Activated naive CD8-positive, alpha-beta T cell (primary cell): ENCODE measurements around the gene DUOX1.
"Not testable (repeated sequence)": the region's sequence is repeated elsewhere in the genome, so short reads cannot be mapped to it uniquely, and the experiment has no call there.

ENCODE experiments used
- H3K27ac Mint-ChIP-seq: one replicate; pipeline ENCODE4 v1.8.0; 2021; ENCODE audit warnings: mixed read lengths
- H3K27me3 Mint-ChIP-seq: one replicate; pipeline ENCODE4 v1.8.0; 2021; ENCODE audit warnings: mixed read lengths
- H3K36me3 Mint-ChIP-seq: one replicate; pipeline ENCODE4 v1.8.0; 2021; ENCODE audit warnings: mixed read lengths
- H3K4me1 Mint-ChIP-seq: one replicate; pipeline ENCODE4 v1.8.0; 2021; ENCODE audit warnings: low read depth, mixed read lengths
- H3K4me3 Mint-ChIP-seq: one replicate; pipeline ENCODE4 v1.8.0; 2021; ENCODE audit warnings: mild to moderate bottlenecking, mixed read lengths
- H3K9me3 Mint-ChIP-seq: one replicate; pipeline ENCODE4 v1.8.0; 2021; ENCODE audit warnings: low read depth, mixed read lengths

DUOX1 gene

DNA sequence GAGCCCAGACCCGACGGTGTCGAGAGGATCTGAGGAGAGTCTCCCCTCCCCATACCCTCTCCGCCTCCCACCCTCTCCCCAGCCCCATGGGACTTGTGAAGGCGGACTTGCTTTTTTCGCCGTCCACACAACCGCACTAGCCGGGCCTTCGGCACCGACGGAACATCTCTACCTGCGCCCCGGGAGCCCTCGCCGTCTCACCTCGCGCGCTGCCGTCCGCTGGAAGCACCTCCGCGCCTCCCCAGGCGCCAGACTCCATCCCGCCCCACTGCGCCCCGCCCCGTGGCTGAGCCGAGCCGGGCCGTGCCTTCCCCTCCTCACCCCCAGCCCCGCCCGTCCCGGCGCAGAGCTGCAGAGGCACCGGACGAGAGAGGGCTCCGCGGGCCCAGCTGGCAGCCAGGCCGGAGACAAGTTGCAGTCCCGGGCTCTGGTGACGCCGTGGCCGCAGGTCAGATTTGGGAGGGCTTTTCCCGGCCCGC is at the start of gene DUOX1, which contains the start of gene DUOXA1:
Gene DUOX1 (plus strand): TSS at position 344 of the 479 bp plus-strand sequence. CDS start 1,973 bp downstream, outside the sequence.
Gene DUOXA1 (minus strand): TSS at position 229 of the 479 bp plus-strand sequence. CDS start 6,865 bp downstream, outside the sequence.
- Mint-ChIP-seq H3K4me3 (peak within 1 kb of the TSS; percentile 61), H3K9me3 (no peaks in the 10 kb centered on the region), H3K36me3 (no peaks in the 10 kb centered on the region), H3K4me1 (peaks cover 10% of the 10 kb centered on the region), H3K27ac (no peak within 1 kb of the TSS), H3K27me3 (peaks cover 38% of the 10 kb centered on the region)

DNA sequence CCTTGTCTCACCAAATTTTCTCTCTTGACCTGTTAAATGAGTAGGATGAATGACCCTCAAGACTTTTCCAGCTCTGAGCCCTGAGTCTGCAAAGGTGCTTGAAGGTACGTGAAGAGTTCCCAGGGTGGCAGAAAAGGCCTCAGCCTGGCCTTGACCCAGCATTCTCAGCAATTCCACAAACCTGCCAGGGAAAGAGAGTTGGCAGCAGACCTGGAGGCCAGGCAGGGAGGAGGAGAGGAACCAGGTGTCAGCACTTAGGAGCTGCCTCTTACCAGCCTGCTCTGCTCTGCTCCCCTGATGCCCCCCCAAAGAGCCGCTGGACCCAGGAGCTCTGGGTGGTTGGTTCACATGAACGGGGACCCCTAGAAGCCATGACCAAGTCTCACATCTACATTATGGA is 49.2 kb upstream of the DUOX1 start:
- H3K4me1 Mint-ChIP-seq, H3K27me3 Mint-ChIP-seq, H3K9me3 Mint-ChIP-seq, H3K27ac Mint-ChIP-seq, H3K4me3 Mint-ChIP-seq, H3K36me3 Mint-ChIP-seq: not testable (repeated sequence)

- not testable (repeated sequence) for H3K27ac Mint-ChIP-seq, H3K27me3 Mint-ChIP-seq, H3K4me1 Mint-ChIP-seq, H3K36me3 Mint-ChIP-seq, H3K9me3 Mint-ChIP-seq, H3K4me3 Mint-ChIP-seq
Observed at GRCh38 chr15:45082412-45082811, 47.4 kb upstream of the DUOX1 start.

DNA sequence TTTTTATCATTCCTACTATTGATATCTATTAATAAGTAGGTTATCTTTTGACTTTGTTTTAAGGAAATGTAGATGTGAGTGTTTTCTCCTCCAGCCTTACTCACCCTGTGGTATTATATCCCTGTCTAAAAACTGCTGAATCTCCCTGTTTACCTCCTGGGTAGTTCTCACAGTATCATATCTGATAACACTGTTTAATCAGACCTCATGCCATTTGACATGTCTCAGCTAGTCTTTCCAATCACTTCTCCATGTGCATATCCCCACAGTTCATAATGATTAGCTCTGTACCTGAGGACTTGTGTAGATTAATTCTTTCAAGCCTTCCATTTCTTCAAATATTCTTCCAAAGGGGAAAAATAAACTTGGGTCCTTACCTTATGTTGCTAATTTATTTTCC is 46.6 kb upstream of the DUOX1 start:
- H3K36me3 Mint-ChIP-seq: no peaks in the 10 kb centered on the region
- H3K27ac Mint-ChIP-seq: no peak overlapping the region
- H3K4me1 Mint-ChIP-seq: no peaks in the 10 kb centered on the region
- no peak overlapping the region for H3K4me3 Mint-ChIP-seq
- peaks cover 14% of the 10 kb centered on the region for H3K27me3 Mint-ChIP-seq
- H3K9me3 Mint-ChIP-seq: no peaks in the 10 kb centered on the region

DNA sequence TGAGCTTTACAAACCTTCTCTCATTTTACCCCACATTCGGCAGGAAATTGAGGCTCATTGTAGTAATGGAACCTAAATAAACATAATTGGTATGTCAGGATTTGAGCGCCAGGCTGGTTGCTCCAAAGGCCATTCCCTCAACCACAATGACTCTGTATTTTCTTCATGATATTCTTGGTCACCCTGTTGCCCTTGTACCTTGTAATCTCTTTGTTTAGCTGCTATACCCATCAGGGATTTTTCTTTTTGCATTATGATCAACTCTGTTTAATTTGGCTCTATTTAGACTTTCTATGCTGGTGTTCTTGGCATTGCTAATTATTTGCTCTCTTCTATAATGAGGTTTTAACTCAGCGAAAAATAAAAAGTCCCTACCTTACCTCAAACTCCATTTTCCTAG is 45.6 kb upstream of the DUOX1 start:
- Mint-ChIP-seq H3K4me1 (no peaks in the 10 kb centered on the region), H3K9me3 (no peaks in the 10 kb centered on the region), H3K4me3 (no peak overlapping the region), H3K27me3 (peaks cover 14% of the 10 kb centered on the region), H3K36me3 (no peaks in the 10 kb centered on the region), H3K27ac (no peak overlapping the region)

- no peaks in the 10 kb centered on the region for H3K4me1 Mint-ChIP-seq
- peaks cover 23% of the 10 kb centered on the region for H3K27me3 Mint-ChIP-seq
- H3K36me3 Mint-ChIP-seq: no peaks in the 10 kb centered on the region
- H3K27ac Mint-ChIP-seq: no peak overlapping the region
- H3K9me3 Mint-ChIP-seq: no peaks in the 10 kb centered on the region
- H3K4me3 Mint-ChIP-seq: no peak overlapping the region
Observed at GRCh38 chr15:45087513-45087912, 42.3 kb upstream of the DUOX1 start.

DNA sequence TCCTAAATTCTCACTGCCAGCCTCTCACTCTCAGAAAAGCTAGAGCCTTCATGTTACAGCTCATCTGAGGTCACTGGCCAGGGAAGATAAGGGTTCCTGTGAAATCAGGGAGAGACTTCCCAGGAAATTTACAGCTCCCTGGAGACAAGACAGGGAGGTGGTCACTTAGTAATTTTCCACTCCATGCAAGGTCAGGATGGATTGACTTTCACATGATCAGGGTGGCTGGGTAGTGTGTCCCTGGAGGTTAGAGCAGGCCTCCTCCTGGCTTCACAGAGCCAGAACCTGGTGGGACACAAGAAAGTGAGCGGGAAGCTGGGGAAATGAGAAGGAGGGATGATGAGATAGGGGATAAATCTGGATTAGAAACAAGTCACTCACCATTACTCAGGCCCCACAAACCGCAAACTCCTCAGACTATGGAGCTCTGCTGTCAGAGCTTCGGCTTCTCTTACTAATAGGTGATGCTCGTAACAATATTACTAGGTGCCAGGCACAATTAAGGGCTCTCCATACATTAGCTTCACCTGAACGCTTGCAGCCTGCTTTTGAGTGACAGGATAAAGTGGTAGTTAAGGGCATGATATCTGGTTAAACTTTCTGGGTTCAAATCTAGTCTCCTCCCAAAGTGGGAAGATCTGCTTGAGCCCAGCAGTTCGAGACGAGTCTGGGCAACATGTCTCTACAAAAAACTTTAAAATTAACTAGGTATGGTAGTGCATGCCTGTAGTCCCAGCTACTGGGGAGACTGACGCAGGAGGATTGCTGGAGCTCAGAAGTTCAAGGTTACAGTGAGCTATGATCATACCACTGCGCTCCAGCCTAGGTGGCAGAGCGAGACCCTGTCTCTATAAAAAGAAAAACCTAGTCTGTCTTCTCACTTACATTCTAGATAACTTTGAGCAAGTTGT is 40.7 kb upstream of the DUOX1 start:
- Mint-ChIP-seq H3K4me3 (no peak overlapping the region), H3K4me1 (no peaks in the 10 kb centered on the region), H3K36me3 (no peaks in the 10 kb centered on the region), H3K27me3 (peaks cover 19% of the 10 kb centered on the region), H3K27ac (no peak overlapping the region), H3K9me3 (no peaks in the 10 kb centered on the region)

- no peaks in the 10 kb centered on the region for H3K36me3 Mint-ChIP-seq
- H3K4me3 Mint-ChIP-seq: no peak overlapping the region
- peaks cover 19% of the 10 kb centered on the region for H3K27me3 Mint-ChIP-seq
- no peaks in the 10 kb centered on the region for H3K9me3 Mint-ChIP-seq
- no peaks in the 10 kb centered on the region for H3K4me1 Mint-ChIP-seq
- no peak overlapping the region for H3K27ac Mint-ChIP-seq
Observed at GRCh38 chr15:45089712-45090373, 40.0 kb upstream of the DUOX1 start.

GRCh38 chr15:45091161-45091560 is 38.6 kb upstream of the DUOX1 start:
- H3K9me3 Mint-ChIP-seq: no peaks in the 10 kb centered on the region
- H3K4me1 Mint-ChIP-seq: no peaks in the 10 kb centered on the region
- peaks cover 18% of the 10 kb centered on the region for H3K27me3 Mint-ChIP-seq
- no peak overlapping the region for H3K4me3 Mint-ChIP-seq
- H3K27ac Mint-ChIP-seq: no peak overlapping the region
- H3K36me3 Mint-ChIP-seq: no peaks in the 10 kb centered on the region

DNA sequence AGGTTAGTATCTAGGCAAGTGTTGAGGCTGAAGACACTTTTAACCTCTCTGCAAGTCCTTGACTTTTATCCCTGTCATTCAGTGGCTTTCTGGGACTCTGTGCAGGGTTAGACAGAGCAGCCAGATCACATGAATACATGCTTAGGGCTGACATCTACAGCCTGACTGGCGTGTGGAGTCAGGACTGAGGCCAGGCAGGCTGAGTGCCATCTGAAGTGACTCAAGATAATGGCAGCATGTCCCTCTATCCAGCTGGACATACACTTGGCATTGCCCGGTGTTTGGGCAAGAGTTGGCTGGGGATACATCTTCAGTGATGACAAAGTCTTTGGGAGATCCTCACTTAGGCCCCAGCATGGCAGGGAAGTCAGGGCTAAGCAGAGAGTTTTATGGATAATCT is 38.2 kb upstream of the DUOX1 start:
- H3K36me3 Mint-ChIP-seq: no peaks in the 10 kb centered on the region
- H3K4me3 Mint-ChIP-seq: no peak overlapping the region
- no peaks in the 10 kb centered on the region for H3K9me3 Mint-ChIP-seq
- H3K4me1 Mint-ChIP-seq: no peaks in the 10 kb centered on the region
- no peak overlapping the region for H3K27ac Mint-ChIP-seq
- H3K27me3 Mint-ChIP-seq: peaks cover 18% of the 10 kb centered on the region

DNA sequence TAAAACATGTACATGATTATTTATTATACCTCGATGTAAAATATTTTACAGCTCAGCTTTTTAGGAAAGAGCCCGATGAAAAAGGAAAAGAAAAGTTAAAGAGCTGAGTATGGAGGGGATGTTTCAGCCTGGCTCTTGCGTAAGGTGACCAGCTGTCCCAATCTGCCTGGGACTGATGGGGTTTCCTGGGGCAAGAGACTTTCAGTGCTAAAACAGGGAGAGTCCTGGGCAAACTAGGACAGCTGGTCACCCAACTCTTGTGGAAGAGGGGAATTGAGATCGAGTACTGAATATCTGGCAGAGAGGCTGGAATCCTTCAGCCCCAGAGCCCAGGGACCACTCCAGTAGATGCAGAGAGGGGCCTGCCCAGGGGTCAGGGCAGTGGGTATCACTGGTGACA is 36.8 kb upstream of the DUOX1 start:
- H3K4me3 Mint-ChIP-seq: no peak overlapping the region
- no peak overlapping the region for H3K27ac Mint-ChIP-seq
- H3K27me3 Mint-ChIP-seq: peaks cover 10% of the 10 kb centered on the region
- no peaks in the 10 kb centered on the region for H3K36me3 Mint-ChIP-seq
- no peaks in the 10 kb centered on the region for H3K9me3 Mint-ChIP-seq
- H3K4me1 Mint-ChIP-seq: no peaks in the 10 kb centered on the region

DNA sequence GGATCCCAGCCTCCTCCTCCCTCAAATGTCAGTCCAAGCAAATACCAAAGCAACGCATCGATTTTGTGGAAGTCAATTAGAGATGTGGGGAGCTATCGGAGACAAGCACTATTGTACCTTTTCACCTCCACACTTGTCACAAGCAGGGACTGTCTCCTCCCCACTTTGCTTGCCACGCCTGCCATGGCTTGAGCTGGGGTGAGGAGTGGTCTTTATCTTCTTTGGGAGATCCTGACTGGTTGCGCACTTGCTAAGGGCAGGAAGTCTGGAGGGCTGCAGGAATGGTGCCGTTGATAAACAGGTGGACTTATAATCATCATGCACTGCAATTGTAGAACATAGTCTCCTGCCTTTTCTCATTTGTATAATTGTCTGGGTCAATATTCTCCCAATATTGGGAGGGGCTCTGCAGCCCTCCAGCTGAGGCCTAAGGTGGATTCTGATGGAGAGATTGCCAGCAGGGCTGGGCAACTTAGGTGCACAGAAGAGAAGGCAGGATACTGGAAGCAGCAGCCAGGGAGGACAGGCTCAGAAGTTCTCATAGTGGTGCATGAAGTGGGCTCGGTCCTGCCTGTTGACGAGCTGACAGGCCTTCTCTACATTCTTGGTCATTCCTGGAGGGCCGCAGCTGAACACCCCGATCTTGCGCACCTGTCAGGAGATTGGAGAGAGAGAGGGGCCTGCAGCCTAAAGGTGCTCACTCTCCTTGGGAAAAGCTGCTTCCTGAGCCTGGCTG is 36.0 kb upstream of the DUOX1 start:
- peaks cover 9% of the 10 kb centered on the region for H3K27me3 Mint-ChIP-seq
- no peak overlapping the region for H3K4me3 Mint-ChIP-seq
- H3K36me3 Mint-ChIP-seq: no peaks in the 10 kb centered on the region
- no peak overlapping the region for H3K27ac Mint-ChIP-seq
- no peaks in the 10 kb centered on the region for H3K4me1 Mint-ChIP-seq
- H3K9me3 Mint-ChIP-seq: no peaks in the 10 kb centered on the region

DNA sequence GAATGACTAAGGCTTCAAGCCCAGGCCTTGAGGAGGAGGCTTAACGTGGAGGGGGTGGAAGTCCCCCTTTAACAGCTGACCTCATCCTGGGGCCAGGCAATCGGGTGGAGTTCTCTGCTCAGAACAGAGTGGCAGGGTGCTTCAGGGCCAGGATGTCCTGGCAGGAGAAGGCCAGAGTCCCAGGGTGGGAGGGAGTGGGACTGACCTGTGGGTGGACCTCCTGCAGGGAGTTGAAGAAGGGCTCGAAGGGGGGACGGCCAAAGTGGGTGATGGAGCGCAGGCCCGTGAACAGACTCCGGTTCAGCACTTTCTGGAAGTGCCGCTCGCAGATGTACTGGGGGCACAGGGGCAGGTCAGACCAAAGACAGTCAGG is 35.5 kb upstream of the DUOX1 start:
- Mint-ChIP-seq H3K9me3 (no peaks in the 10 kb centered on the region), H3K27ac (no peak overlapping the region), H3K27me3 (peaks cover 9% of the 10 kb centered on the region), H3K36me3 (no peaks in the 10 kb centered on the region), H3K4me1 (no peaks in the 10 kb centered on the region), H3K4me3 (no peak overlapping the region)

- Mint-ChIP-seq H3K4me3 (no peak overlapping the region), H3K9me3 (no peaks in the 10 kb centered on the region), H3K4me1 (no peaks in the 10 kb centered on the region), H3K36me3 (no peaks in the 10 kb centered on the region), H3K27me3 (peaks cover 7% of the 10 kb centered on the region), H3K27ac (no peak overlapping the region)
Observed at GRCh38 chr15:45095661-45096060, 34.1 kb upstream of the DUOX1 start.

DNA sequence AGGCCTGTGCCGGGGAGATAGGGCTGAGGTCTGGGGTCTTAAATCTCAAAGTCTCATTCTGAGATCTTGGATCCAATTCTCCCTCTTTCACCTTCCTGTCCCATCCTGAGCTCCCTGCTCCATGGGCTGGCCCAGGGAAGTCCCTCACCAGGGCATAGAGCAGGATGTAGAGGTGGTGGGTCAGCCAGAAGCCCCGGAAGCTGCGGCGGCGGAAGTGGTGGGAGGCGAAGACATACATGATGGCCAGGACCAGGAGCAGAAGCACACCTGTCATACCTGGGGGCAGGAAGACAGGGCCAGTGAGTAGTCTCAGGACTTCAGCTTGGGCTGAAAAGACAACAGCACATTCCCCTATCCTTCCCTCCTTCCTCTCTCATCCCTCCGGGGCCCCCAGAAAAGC is 32.3 kb upstream of the DUOX1 start:
- Mint-ChIP-seq H3K4me1 (no peaks in the 10 kb centered on the region), H3K9me3 (no peaks in the 10 kb centered on the region)

More for the DNA sequence above, 32.3 kb upstream of the DUOX1 start:
- Mint-ChIP-seq H3K4me3 (no peak overlapping the region), H3K27me3 (no peaks in the 10 kb centered on the region), H3K36me3 (no peaks in the 10 kb centered on the region), H3K27ac (no peak overlapping the region)
